GM10248 (cell line): ENCODE measurements around the gene REPIN1.

ENCODE experiments used
- CTCF ChIA-PET: fragments of 300-600 bp; sonication (Branson Sonifier 250); formaldehyde crosslinking; extraction: SDS; loops from one replicate; lab custom pipeline; 2021; ENCODE audit warnings: antibody characterized with exemption; lab: Yijun Ruan, JAX
- POLR2A ChIA-PET: fragments of 350-650 bp; sonication (Branson Sonifier 250); formaldehyde crosslinking; extraction: SDS; loops from one replicate; lab custom pipeline; 2020; ENCODE audit warnings: antibody characterized with exemption; lab: Yijun Ruan, JAX
- DNase-seq: peaks from one replicate; pipeline ENCODE4 v3.0.0; 2012; ENCODE audit errors: extremely low spot score
- CTCF ChIP-seq: IDR thresholded peaks from 2 replicates; pipeline ENCODE4 v1.5.1; 2012; ENCODE audit warnings: mild to moderate bottlenecking, low read depth; ENCODE audit errors: extremely low read depth, missing control alignments, control extremely low read depth

REPIN1 gene

GRCh38 chr7:150324373-150324961 lies 44.2 kb upstream of the REPIN1 start:
- POLR2A ChIA-PET, result no interaction called here
- TF ChIP-seq CTCF, result no peak
- CTCF ChIA-PET, result interaction anchor here (2.9 kb wide), 1 partner anchor 10 kb away, joined by 10 read pairs; no protein-coding TSS in a partner anchor
- DNase-seq, result peak; percentile 17

- no peak for TF ChIP-seq CTCF
- DNase-seq, result no peak
- CTCF ChIA-PET, result interaction anchor here (1.1 to 1.8 kb wide), 3 partner anchors 21 to 45 kb away, joined by 3 to 5 read pairs (median 4); no protein-coding TSS in a partner anchor
- POLR2A ChIA-PET, result no interaction called here
Measured at GRCh38 chr7:150325110-150325611, 43.5 kb upstream of the REPIN1 start.

GRCh38 chr7:150325901-150326300 lies 42.7 kb upstream of the REPIN1 start:
- ChIA-PET CTCF (interaction anchor here (0.9 to 1.8 kb wide), 5 partner anchors 9 to 45 kb away, joined by 3 to 5 read pairs (median 4); no protein-coding TSS in a partner anchor), POLR2A (no interaction called here)
- no peak for DNase-seq
- TF ChIP-seq CTCF, result no peak

- ChIA-PET POLR2A (interaction anchor here (0.7 kb wide), 2 partner anchors 12 to 14 kb away, joined by 4 to 11 read pairs; no protein-coding TSS in a partner anchor), CTCF (interaction anchor here (0.9 to 1.8 kb wide), 4 partner anchors 8 to 139 kb away, joined by 3 to 5 read pairs (median 4); no protein-coding TSS in a partner anchor)
- no peak for DNase-seq
- no peak for TF ChIP-seq CTCF
Measured at GRCh38 chr7:150326657-150327268, 41.9 kb upstream of the REPIN1 start.

- ChIA-PET POLR2A (interaction anchor here (0.7 kb wide), 1 partner anchor 11 kb away, joined by 11 read pairs; no protein-coding TSS in a partner anchor), CTCF (interaction anchor here (0.9 to 1.6 kb wide), 2 partner anchors 14 to 139 kb away, joined by 3 to 5 read pairs; no protein-coding TSS in a partner anchor)
- DNase-seq, result no peak
- TF ChIP-seq CTCF, result no peak
Measured at GRCh38 chr7:150327308-150327707, 41.3 kb upstream of the REPIN1 start.

GRCh38 chr7:150329331-150330120 lies 39.1 kb upstream of the REPIN1 start:
- DNase-seq, result no peak
- ChIA-PET POLR2A (no interaction called here), CTCF (interaction anchor here (0.8 to 2.9 kb wide), 6 partner anchors 11 to 48 kb away, joined by 3 to 10 read pairs (median 4); no protein-coding TSS in a partner anchor)
- no peak for TF ChIP-seq CTCF
